CD4-positive, alpha-beta T cell treated with Interleukin-17A for 1 hour (primary cell): Measurements from ENCODE around the gene ST6GALNAC6.

Experiments
- DNase-seq: peaks from one replicate; pipeline ENCODE4 v3.0.0-alpha.2; 2020

Gene ST6GALNAC6

GRCh38 chr9:127931092-127931881 lies 31.9 kb upstream of the ST6GALNAC6 start:
- DNase-seq: no peak

- DNase-seq: peak; percentile 74
Measured at GRCh38 chr9:127930231-127931091, 31.1 kb upstream of the ST6GALNAC6 start, which contains the start of gene PIP5KL1. Gene PIP5KL1 (minus strand): TSS chr9:127930777. CDS start chr9:127930752, 25 bp downstream.

GRCh38 chr9:127929625-127929979 lies 30.2 kb upstream of the ST6GALNAC6 start:
- no peak for DNase-seq

GRCh38 chr9:127928676-127929624 lies 29.5 kb upstream of the ST6GALNAC6 start:
- no peak for DNase-seq

GRCh38 chr9:127927988-127928675 lies 28.7 kb upstream of the ST6GALNAC6 start:
- DNase-seq: no peak

- DNase-seq: peak; percentile 86
Measured at GRCh38 chr9:127927201-127927987, 28.0 kb upstream of the ST6GALNAC6 start.

- DNase-seq: no peak
Measured at GRCh38 chr9:127926906-127927200, 27.4 kb upstream of the ST6GALNAC6 start.

- no peak for DNase-seq
Measured at GRCh38 chr9:127925959-127926905, 26.8 kb upstream of the ST6GALNAC6 start.

GRCh38 chr9:127924736-127925444 lies 25.5 kb upstream of the ST6GALNAC6 start:
- DNase-seq: no peak

GRCh38 chr9:127923771-127924170 lies 24.4 kb upstream of the ST6GALNAC6 start:
- DNase-seq: no peak

GRCh38 chr9:127923046-127923445 lies 23.6 kb upstream of the ST6GALNAC6 start:
- no peak for DNase-seq

- DNase-seq: peak; percentile 82
Measured at GRCh38 chr9:127921557-127922120, 22.2 kb upstream of the ST6GALNAC6 start.

GRCh38 chr9:127920794-127921193 lies 21.4 kb upstream of the ST6GALNAC6 start:
- no peak for DNase-seq

GRCh38 chr9:127919253-127919815 lies 19.9 kb upstream of the ST6GALNAC6 start:
- no peak for DNase-seq

GRCh38 chr9:127918183-127919107 lies 19.0 kb upstream of the ST6GALNAC6 start:
- DNase-seq: no peak

GRCh38 chr9:127917603-127918002 lies 18.2 kb upstream of the ST6GALNAC6 start:
- DNase-seq: no peak

GRCh38 chr9:127916720-127917581 lies 17.5 kb upstream of the ST6GALNAC6 start, which contains the start of gene ST6GALNAC4:
Gene ST6GALNAC4 (minus strand): TSS chr9:127917041. CDS start chr9:127916419, 622 bp downstream.
- DNase-seq: peak; percentile 95
